Fibroblast of skin of right quadriceps (primary cell): ENCODE results near the gene IMMT.

Experiments
- DNase-seq: peaks from one replicate; pipeline ENCODE4 v3.0.0-alpha.2; 2013

The IMMT gene

GRCh38 chr2:86138736-86139625 is 56.3 kb downstream of the IMMT start:
- DNase-seq = no peak

GRCh38 chr2:86136141-86136540 is 59.1 kb downstream of the IMMT start:
- DNase-seq = no peak

- no peak for DNase-seq
Measured at GRCh38 chr2:86135653-86136052, 59.6 kb downstream of the IMMT start.

DNA sequence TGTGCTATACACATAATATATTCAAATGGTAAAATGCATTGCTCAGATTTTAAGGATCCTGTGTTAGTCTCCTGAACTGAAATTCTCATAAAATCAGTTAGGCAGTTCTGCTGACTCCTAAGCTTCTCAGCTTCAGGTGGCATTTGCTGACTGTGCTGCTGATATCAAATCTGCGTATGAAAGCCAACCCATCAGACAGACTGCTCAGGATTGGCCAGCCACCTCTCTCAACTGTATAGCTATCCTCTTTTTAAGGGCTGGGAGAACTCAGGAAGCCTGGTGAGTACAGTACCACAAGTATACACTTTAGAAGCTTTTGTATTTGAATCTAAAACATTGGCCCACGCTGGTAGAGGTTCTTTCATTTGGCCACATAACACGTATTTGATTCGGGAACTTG is 60.6 kb downstream of the IMMT start:
- no peak for DNase-seq

DNA sequence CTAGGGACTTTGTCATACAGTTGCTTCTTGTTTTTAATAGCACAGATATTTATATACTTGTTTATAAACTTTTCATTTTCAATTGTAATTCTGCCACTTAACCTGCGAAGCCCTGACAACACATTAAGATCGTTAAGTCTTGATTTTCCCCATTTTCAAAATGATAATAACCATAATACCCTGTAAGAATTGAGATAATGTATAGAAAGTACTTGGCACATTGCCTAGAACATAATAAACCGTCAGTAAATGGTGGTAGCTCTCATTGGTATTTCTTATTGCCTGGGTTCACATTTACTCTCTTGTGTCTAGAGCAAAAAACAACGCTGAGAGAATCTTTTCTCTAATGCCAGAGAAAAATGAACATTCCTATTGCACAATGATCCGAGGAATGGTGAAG is 70.6 kb downstream of the IMMT start:
- no peak for DNase-seq

DNA sequence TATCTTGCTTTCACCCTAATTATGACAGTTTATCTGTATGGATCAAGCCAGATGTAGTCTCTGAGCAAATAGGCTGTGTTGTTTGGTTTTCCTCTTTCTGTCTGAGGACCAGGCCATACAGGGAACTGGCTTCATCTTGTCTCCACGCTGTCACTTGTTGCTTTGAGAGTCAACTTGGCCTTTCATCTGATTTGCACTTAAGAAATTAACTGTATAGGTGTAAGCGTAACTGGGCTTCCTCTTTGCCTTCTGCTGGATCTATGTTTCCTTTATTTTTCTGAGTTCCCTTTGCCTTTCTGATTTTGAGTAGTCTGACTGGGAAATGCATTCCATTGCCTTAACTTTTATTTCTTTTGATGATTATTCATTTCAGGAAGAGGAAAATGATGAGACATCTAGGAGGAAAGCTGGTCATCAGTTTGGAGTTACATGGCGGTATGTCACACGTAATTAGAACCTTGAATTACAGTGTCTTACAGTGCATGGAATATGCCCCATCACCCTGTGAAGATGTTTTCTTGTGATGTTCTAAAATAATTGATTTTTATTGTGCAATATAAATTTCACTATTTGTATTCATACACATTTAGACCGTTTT is 71.8 kb downstream of the IMMT start:
- no peak for DNase-seq

GRCh38 chr2:86118130-86118529 is 77.1 kb downstream of the IMMT start:
- DNase-seq = no peak

GRCh38 chr2:86107031-86107430 is 88.2 kb downstream of the IMMT start:
- no peak for DNase-seq

GRCh38 chr2:86105969-86106945 is 89.0 kb downstream of the IMMT start, which contains the start of gene PTCD3:
Gene PTCD3 (plus strand): TSS chr2:86106235. CDS start chr2:86106248, 13 bp downstream.
- peak; percentile 93 for DNase-seq

GRCh38 chr2:86105252-86105968 is 89.9 kb downstream of the IMMT start, which contains the start of gene POLR1A:
Gene POLR1A (minus strand): TSS chr2:86105886. CDS start chr2:86105776, 110 bp downstream.
- peak; percentile 90 for DNase-seq

- DNase-seq = no peak
Measured at GRCh38 chr2:86102157-86102556, 93.1 kb downstream of the IMMT start.

DNA sequence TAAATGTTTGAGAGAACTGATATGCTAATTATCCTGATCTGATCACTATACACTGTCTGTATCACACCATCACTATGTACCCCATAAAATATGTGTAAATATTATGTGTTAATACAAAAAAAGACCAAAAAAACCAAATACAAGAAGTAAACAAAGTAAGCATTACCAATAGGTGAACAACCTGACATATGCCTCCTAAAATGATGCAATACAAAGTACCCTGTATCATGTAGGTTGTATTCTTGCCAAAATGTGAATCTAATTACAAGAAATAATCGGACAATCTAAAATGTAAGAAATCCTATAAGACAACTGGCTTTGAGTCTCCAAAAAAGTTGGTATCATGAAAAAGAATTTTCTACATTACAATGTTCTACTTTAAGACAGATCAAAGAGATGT is 97.3 kb downstream of the IMMT start:
- no peak for DNase-seq

- DNase-seq = no peak
Measured at GRCh38 chr2:86097114-86097896, 98.0 kb downstream of the IMMT start.

DNA sequence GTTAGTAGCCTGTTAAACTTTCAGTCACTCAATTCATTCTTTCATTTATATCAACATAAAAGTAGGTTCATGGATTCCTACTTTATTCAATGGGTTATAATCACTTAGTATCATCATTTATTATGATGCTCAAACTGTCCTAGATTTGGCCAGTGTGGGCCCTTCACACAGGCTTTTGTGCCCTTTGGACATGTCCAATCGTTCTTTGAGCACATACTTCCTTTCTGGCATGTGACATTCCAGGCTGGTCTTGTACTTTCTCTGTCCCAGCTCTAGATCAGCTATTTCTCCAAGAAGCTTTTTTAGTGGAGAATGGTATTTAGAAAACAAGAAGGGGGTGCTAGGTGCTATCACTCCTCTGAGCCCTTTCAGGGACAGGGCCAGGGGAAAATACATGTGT is 101.0 kb downstream of the IMMT start:
- DNase-seq = no peak
